Measurements from ENCODE around the gene PSME4. TPM values are rescaled to one million over a fixed set of nuclear protein-coding genes. Genes with fewer than 3 reads are reported as not detected.

The PSME4 gene
- total and polyA plus RNA-seq, 2 of the 13 experiments (the other 11 are each of a cell fraction or from before 2014, with no cell fraction given) = 52.1 to 77.8 TPM

- BruUV-seq (replicated peaks) = TSS peak; percentile 4
- H3K4me2 ChIP-seq (ENCODE audit: low read depth, low read length) = no peak overlapping the region
- ATAC-seq (no peak), DNase-seq (ENCODE audit: low spot score) (no peak), FAIRE-seq (no peak)
- no peaks in the 10 kb centered on the region for H3K27me3 ChIP-seq (ENCODE audit: control insufficient read depth in 1 of 2, insufficient read depth in 2 of 2, low read length in 2 of 2)
- H3K4me1 ChIP-seq (ENCODE audit: insufficient read depth, low read length) = peaks cover 17% of the 10 kb centered on the region
- 90% methylated on average over 2 of the region's 2 CpGs for WGBS (ENCODE audit: low lambda C conversion rate)
- ChIA-PET CTCF (ENCODE audit: low intra/inter-chr PET ratio, low total read pairs) (no interaction called here), POLR2A (no interaction called here)
- no peaks in the 10 kb centered on the region for H3K79me2 ChIP-seq (ENCODE audit: insufficient read depth, low read length)
- intact Hi-C loops (cut with micrococcal nuclease; ENCODE audit: unreplicated experiment) (no loop called here), in situ Hi-C loops (cut with HindIII; ENCODE audit: extremely low pct_ligation_motif_present, low pct_unique_long_range_greater_than_20kb) (no loop called here)
- H3K27ac ChIP-seq (ENCODE audit: extremely low read length, insufficient read depth, low read length) = no peak overlapping the region
- no peaks in the 10 kb centered on the region for H4K20me1 ChIP-seq (ENCODE audit: insufficient read depth, low read length)
- H3K36me3 ChIP-seq (replicated peaks in 1 of 2; ENCODE audit: control insufficient read depth in 1 of 2, insufficient read depth in 2 of 2, low read length in 2 of 2) = peaks cover 6 to 17% of the 10 kb centered on the region in 2 experiments; a peak in 3 of 5 replicates
- no peaks in the 10 kb centered on the region for H3K9me3 ChIP-seq (ENCODE audit: low read length)
- no peak overlapping the region for H3K4me3 ChIP-seq (replicated peaks in 1 of 3; ENCODE audit: insufficient read depth in 1 of 3, low read depth in 2 of 3, low read length in 3 of 3)
- TF ChIP-seq ZNF652 (CRISPR knock-in tag; IDR thresholded peaks at IDR 0.05; ENCODE audit: borderline replicate concordance, low read depth) (peak; percentile 94), TEAD2 (CRISPR knock-in tag; IDR thresholded peaks at IDR 0.05) (no peak)
- H2AFZ ChIP-seq (ENCODE audit: low read length) = no peak overlapping the region
- H3K9ac ChIP-seq (ENCODE audit: insufficient read depth, low read depth, low read length) = no peak overlapping the region
Measured at GRCh38 chr2:53856272-53856671, 114.5 kb downstream of the PSME4 start.

- Histone ChIP-seq H3K4me2 (ENCODE audit: low read depth, low read length) (no peak overlapping the region), H3K4me3 (replicated peaks in 1 of 3; ENCODE audit: insufficient read depth in 1 of 3, low read depth in 2 of 3, low read length in 3 of 3) (no peak overlapping the region), H3K4me1 (ENCODE audit: insufficient read depth, low read length) (peaks cover 29% of the 10 kb centered on the region), H3K9me3 (ENCODE audit: low read length) (no peaks in the 10 kb centered on the region), H3K27ac (ENCODE audit: extremely low read length, insufficient read depth, low read length) (no peak overlapping the region), H3K36me3 (replicated peaks in 1 of 2; ENCODE audit: control insufficient read depth in 1 of 2, insufficient read depth in 2 of 2, low read length in 2 of 2) (peaks cover 5 to 17% of the 10 kb centered on the region in 2 experiments; a peak in 3 of 5 replicates), H3K27me3 (ENCODE audit: control insufficient read depth in 1 of 2, insufficient read depth in 2 of 2, low read length in 2 of 2) (no peaks in the 10 kb centered on the region), H3K79me2 (ENCODE audit: insufficient read depth, low read length) (no peaks in the 10 kb centered on the region), H4K20me1 (ENCODE audit: insufficient read depth, low read length) (no peaks in the 10 kb centered on the region), H2AFZ (ENCODE audit: low read length) (no peak overlapping the region), H3K9ac (ENCODE audit: insufficient read depth, low read depth, low read length) (no peak overlapping the region)
- CTCF ChIA-PET (ENCODE audit: low intra/inter-chr PET ratio, low total read pairs) = no interaction called here
- intact Hi-C loops (cut with micrococcal nuclease; ENCODE audit: unreplicated experiment) (no loop called here), in situ Hi-C loops (cut with HindIII; ENCODE audit: extremely low pct_ligation_motif_present, low pct_unique_long_range_greater_than_20kb) (no loop called here)
- no peak for ATAC-seq
- FAIRE-seq = no peak
- TF ChIP-seq RBM22 (optimal IDR thresholded peaks at IDR 0.05; ENCODE audit: low read length) = peak; percentile 35
- TF ChIP-seq ZNF720 (CRISPR knock-in tag; IDR thresholded peaks at IDR 0.05) = no peak
- no TSS peak for BruUV-seq (replicated peaks)
- POLR2A ChIA-PET = no interaction called here
- DNase-seq (ENCODE audit: low spot score) = no peak
- WGBS (ENCODE audit: low lambda C conversion rate) = 97% methylated on average over 2 of the region's 2 CpGs
Measured at GRCh38 chr2:53854678-53855077, 116.1 kb downstream of the PSME4 start.

All from HepG2 (cell line).